Measurements from ENCODE around the gene SLC6A5. TPM values are rescaled to one million over a fixed set of nuclear protein-coding genes. Genes with fewer than 3 reads are reported as not detected.

SLC6A5 gene
- total RNA-seq, 1 donor from 2014 or later: not detected

DNA sequence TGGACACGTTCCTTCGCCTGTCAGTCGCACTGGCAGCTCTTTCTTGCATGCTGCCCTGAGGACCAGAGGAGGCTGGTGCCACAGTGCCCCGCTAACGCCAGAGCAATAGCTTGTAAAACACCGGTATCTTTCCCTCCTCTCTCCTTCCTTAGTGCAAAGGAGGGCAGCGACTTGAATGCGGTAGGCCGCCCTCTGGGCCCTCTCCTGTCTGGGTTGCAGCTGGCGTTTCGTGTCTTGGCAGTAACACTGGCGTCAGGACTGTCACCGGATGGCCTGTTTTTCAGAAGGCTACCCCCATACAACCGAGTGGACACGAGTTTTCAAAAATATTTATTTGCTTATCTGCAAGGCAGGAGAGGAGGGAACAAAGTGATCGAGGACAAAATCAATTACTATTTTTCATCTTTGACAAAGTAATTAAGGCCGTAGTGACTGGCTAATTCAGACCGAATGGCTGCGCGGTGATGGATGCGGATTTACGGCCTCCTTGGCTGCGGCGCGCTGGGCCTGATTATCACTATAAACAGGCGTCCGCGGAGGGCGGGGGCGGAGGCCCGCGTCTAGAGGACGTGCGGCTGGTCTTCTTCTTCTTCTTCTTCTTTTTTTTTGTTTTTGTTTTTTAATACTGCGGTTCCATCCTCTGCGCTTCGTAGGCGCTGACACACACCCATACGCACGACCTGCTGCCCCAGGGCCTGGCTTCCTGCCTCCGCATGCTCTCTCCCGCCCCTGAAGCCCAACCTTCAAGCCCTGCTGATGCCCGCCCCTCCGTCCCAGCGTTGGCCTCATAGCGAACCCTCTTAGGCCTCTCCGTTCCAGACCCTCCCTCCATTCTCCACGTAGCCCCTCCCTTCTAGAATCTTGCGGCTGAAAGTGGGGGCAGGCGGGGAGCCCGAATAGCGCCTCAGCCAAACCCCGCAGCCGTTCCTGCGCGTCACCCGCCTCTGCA lies 2.9 kb upstream of the SLC6A5 start:
- no peak for DNase-seq (ENCODE audit: low read depth in 2 of 2)

DNA sequence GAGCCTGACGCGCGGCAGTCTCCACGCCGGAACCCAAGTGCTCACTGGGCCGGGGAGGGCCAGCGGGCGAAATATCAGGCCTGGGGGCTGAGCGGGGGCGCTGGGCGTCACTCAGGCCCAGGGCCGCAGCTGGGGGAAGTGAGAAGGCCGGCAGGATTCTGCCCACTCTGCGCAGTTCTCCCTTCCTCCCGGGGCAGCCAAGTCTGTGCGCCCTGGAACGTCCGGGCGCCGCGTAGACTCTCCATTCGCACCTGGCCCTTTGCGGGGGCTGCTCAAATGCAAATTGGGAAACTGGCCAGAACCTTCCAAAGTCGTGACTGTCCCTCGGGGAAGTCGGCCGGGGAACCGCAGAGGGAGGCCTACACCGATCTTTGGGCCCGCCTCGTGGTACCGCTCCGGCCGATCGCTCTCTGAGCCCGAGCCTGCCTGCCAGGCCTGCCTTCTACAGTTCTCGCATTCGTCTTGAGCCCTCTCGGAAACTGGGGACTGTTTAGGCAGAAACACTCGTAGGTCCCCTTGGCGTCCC lies 2.2 kb upstream of the SLC6A5 start:
- no peak for DNase-seq (ENCODE audit: low read depth in 2 of 2)

DNA sequence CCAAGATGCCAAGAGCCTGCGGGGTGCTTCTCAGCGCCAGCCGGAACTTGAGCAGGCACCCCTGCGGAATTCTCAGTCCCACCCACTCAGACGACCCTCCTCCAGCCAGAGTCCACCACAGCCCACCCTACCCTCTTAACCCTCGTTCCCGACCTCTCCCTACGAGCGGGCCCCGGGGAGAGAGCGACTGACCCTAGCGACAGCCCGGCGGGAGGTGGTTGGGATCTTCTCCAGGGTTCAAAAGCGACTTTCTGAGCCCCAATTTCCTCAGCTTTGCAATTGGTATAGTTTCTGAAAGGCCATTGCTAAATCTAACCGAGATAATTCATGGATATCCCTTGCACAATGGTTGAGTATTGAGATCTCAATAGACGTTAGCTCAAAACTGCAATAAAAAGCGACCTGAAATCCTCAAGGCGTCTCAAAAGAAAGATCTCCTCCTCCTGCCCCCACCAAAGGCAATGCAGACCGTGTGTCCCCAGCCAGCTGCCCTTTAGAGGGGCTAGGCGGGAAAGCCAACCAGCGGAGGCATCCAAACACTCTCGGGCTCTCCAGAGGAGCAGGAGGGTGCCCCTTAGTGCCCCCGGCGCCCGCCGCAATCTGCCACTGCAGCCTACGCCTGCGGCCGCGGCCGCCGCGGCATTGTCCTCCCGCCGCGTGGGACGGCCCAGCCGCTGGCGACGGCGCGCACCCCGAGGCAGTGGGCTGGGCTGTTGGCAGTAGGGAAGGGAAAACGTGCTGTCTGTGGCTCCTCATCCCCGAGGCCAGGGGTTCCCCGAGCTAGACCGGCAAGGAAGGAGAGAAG lies 1.5 kb upstream of the SLC6A5 start:
- DNase-seq (ENCODE audit: low read depth in 2 of 2): no peak

DNA sequence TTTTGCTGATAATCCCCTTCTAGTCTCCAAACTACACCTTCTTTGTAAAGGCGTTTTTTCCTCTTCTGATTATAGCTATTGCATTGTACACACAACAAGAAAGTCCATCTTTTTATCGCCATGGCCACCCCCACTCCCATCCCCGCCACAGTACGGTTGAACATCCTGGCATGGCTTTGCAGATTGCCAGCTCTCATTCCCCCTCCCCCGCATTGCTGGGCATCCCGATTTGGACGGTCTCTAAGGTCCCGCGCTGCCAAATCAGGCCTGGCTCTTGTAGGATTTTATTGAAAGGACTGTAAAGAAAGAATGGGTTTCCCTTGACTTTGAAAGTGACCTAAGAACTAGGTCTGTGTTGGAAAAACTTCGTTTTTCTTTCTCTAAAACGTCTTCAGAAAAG lies 916 bp upstream of the SLC6A5 start:
- DNase-seq (ENCODE audit: low read depth in 2 of 2): no peak

DNA sequence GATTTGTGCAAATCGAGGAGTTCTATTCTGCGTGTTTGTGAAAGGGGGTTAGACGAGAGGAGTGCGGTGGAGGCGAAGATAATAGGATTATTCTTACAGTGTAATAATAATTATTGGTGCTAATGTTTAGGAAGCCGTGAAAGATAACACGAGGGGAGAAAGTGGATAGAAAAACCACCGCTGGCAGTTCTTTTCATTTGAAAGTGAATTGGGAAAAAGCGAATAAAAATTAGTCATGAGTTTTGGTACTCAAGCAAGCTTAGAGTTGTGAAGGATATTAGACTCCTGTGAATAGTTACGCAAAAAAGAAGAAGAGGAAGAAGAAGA lies 575 bp downstream of the SLC6A5 start:
- no peak for DNase-seq (ENCODE audit: low read depth in 2 of 2)

DNA sequence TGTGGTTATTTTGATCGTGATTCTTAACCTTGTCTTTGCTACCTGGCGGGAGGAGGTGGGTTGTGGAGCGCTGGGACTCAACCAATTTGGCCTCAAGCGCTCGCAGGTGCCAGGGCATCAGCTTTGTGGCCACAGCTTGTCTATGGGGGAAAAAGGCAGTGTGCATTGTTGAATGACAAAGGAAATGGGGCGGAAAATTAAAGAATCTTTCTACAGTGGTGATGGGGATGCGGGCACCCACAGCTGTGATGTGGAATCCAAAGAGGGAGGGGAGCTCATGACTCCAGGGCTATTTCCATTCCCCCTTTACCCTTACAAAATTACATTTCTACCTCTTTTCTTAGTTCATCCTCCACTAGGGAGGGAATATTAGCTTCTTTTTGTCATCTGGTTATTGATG lies 1.1 kb downstream of the SLC6A5 start:
- no peak for DNase-seq (ENCODE audit: low read depth in 2 of 2)

DNA sequence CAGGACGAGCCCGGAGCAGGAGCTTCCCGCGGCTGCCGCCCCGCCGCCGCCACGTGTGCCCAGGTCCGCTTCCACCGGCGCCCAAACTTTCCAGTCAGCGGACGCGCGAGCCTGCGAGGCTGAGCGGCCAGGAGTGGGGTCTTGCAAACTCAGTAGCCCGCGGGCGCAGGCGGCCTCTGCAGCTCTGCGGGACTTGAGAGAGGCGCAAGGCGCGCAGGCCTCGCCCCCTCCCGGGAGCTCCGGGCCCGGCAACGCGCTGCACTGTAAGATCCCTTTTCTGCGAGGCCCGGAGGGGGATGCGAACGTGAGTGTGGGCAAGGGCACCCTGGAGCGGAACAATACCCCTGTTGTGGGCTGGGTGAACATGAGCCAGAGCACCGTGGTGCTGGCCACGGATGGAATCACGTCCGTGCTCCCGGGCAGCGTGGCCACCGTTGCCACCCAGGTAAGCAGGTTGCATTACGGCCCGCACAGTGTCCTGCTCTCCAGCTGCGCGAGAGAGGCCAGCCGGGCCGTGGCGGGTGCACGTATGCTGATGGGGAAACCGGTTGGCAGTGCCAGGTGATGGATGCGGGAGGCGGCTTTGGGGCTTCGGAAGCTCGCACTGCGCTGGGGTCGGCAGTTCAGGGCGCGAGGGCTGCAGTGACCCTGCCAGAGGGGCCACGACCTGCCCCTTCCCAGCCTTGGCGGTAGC lies 2.0 kb downstream of the SLC6A5 start:
- DNase-seq (ENCODE audit: low read depth in 2 of 2): no peak

DNA sequence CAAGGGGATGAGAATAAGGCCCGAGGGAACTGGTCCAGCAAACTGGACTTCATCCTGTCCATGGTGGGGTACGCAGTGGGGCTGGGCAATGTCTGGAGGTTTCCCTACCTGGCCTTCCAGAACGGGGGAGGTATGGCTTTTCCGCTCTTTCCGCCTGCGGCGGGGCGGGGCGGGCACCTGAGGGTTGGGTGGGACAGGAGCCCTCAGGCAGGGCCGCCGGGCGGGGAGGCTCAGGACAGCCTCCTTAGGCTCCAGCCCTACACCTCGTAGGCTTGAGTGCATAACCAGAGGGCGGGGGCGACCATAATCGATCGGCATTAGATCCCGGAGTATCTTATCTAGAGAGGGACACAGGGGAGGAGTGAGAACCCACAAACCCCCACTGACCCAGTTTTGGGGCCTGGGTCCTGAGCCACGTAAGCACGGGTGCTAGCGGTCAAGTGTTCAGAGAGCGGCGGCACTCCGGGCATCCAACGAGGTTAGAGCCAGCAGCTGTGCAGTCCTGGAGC lies 4.9 kb downstream of the SLC6A5 start:
- DNase-seq (ENCODE audit: low read depth in 2 of 2): no peak

DNA sequence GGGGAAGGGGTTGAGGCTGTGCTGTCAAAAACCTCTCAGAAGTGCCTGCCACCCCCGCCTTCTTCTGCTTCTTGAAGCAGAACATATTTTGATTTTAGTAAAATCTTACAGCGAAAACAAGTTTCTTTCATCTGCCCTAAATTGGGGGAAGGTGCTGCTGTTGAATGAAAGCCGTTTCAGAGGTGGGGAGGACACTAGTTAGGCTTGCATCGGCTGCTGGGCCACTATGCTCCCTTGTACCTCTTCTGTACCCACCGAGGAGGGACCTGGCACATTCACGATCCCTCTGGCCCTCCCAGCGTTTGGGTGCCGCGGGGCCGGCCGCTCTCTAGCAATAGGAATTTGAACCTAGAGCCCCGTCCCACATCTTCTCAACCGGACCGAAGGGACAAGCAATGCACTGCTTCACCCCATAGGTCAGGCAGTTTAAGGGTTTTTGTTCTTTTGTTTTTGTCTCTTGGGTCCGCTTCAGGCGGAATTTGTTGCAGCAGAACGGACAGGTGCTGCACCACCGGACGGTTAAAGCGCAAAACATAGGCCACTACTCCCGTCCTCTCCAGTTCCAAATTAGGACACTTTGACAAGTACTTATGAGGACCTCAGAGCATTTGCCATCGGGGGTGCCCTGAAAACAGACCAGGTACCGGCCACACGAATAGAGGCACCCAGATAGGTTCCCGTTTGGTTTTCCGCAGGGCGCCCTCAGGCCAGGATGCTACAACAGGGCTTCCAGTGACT lies 5.6 kb downstream of the SLC6A5 start:
- DNase-seq (ENCODE audit: low read depth in 2 of 2): no peak

DNA sequence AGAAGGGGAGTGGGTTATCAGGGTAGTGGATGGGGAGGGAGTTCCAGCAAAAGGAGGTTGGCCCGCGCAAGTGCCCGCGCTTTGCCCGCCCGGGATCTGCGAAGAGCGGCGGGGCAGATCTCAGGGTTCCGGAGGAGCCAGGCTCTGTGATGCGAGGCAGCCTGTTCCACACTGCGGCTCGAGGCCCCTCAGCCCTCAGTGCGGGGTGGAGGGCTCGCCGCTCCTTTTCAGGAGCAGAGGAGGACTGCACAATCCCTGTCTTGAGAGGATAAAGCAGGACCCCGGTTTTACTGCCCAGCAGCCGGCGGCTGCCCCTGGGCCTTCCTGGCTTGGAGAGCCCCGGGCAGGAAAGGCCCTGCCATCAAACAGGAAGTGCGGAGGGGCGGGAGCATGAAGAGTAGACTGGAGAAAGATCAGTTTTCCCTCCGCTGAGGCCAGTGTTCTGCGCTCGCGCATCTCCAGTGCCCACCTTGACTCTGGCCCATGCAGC lies 6.2 kb downstream of the SLC6A5 start:
- no peak for DNase-seq (ENCODE audit: low read depth in 2 of 2)

DNA sequence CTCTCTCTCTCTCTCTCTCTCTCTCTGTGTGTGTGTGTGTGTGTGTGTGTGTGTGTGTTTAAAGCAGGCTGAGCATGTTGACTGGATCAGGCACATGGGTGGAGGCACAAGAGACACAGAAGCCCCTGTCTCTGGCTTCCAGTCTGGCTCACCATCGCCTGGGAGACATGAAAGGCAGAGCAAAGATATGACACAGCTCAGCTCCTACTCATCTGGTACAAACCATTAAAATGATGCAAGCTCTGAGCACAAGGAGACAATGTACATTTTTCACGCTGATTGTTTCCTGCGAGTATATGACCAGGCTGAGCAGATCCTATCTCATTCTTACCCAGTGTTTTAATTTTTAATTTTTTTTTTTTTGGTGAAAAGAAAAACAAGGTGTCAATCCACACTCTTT lies 9.5 kb downstream of the SLC6A5 start:
- DNase-seq (ENCODE audit: low read depth in 2 of 2): no peak

DNA sequence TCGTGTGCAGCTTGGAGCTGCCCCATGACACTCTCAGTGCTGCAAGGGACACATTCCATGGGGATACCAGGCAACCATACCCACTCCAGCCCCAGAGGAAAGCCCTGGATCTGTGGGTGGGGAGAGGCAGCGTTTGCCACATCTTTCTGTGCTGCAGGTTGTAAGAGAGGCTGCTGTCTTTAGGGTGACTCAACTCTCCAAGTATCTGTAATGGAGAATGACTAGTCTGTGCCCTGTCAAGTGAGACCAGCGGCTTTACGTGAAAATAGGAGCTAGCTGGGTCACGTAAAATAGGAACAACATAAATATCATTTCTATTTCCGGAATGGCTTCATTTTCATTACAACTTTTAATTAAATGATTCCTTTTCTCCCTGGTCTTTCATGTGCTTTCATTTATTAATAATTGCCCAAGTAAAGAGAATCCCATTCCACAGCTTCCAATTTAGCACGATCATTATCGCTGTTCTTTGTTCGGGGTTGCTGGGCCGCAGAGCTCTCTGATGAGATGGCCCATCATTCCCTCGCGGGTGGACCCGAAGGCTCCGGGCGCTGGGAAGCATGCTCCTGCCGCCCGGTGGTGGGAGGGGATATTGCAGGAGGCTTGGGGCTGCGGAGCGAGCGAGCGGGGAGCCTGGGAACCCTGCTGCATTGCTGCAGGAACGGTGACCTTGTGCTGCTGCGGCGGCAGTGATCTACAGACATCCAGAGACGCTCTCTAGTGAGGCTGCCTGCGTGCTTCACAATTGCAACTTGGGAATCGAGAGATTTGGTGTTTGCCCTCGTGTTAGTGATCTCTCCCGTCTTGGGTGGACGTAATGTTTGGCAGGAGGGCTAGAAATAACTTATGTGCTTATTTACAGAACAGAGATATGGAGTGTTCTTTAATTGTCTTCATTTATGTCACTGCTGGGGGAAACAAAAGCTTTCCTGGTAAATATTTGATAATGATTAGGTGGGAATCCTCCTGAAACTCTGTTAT lies 10.6 kb downstream of the SLC6A5 start:
- peak; percentile 15 to 56 for DNase-seq (ENCODE audit: low read depth in 2 of 2)

DNA sequence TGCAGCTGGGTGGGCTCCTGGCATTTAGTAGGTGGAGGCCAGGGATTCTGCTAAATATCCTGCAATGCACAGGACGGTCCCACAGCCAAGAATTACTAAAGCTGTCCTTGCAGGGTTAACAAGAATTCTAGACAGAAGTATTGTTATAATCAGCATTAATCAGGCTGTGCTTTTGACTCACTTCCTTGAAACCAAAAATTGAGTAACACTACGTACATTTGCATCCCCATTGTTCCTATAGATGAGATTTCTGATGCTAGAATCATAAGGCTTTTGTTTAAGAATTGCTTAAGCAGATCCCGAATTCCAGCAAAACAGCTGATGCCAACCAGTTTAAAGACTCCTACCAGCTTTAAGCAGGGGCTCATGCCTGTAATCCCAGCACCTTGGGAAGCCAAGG lies 11.4 kb downstream of the SLC6A5 start:
- no peak for DNase-seq (ENCODE audit: low read depth in 2 of 2)

DNA sequence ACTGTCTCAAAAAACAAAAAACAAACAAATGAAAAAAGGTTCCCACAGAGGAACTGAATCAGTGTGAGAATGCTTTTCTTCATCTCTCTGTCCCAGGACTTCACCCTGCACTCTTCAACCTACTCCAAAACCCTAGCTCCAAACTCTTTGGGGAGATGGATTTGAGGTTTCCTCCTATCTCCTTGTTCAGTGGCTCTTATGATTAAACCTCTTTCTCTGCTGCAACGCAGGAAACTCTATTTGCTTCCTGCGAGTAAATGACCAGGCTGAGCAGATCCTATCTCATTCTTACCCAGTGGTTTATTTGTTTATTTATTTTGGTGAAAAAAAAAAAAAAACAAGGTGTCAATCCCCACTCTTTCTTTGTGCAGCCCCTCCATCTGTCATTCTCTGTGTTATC lies 12.0 kb downstream of the SLC6A5 start:
- no peak for DNase-seq (ENCODE audit: low read depth in 2 of 2)

DNA sequence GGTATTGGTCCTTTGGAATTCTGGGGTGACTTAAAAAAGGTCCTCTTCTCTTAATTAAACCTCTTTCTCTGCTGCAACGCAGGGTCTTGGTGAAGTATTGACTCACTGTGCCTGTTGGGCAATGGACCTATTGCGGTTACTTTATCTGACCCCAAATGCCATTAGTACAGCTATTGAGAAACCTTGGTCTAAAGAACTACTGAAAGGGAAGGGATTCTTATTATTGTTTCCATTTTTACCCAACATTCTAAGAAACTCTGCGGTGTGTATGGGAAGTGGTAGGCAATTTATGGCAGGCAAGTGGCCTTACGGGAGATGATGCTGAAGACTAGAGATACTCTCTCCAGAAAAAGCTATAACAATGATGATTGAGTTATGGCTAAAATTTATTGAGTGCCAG lies 12.5 kb downstream of the SLC6A5 start:
- DNase-seq (ENCODE audit: low read depth in 2 of 2): no peak

DNA sequence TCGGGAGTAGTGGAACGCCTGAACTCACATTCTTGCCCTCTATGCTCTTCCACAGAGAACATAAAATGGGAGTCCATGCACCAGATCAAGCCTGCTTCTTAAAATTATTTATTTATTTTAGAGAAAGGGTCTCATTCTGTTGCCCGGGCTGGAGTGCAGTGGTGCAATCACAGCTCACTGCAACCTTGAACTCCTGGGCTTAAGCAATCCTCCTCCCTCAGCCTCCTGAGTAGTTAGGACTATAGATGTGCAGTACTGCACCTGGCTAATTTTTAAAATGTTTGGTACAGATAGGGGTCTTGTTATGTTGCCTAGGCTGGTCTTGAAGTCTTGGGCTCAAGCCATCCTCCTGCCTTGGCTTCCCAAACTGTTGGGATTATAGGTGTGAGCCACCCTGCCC lies 13.0 kb downstream of the SLC6A5 start:
- no peak for DNase-seq (ENCODE audit: low read depth in 2 of 2)

DNA sequence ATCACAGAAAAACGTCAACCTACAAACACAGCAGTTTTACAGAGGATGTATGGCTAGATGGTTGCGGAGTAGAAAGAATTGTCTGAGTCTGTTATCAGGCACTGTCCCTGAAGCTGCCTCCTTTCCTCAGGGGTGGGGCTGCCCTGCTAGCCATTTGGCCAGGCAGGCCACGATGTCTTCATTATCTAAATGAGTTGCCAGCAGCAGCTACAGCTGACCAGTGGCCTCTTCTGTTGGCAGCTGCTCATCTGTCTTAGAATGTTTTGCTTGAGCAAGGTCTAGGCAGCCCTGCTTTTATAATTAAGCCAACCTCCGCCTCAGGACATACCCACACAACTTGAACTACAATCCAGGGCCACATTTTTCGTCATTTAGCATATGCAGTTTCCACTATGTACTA lies 17.5 kb downstream of the SLC6A5 start:
- no peak for DNase-seq (ENCODE audit: low read depth in 2 of 2)

DNA sequence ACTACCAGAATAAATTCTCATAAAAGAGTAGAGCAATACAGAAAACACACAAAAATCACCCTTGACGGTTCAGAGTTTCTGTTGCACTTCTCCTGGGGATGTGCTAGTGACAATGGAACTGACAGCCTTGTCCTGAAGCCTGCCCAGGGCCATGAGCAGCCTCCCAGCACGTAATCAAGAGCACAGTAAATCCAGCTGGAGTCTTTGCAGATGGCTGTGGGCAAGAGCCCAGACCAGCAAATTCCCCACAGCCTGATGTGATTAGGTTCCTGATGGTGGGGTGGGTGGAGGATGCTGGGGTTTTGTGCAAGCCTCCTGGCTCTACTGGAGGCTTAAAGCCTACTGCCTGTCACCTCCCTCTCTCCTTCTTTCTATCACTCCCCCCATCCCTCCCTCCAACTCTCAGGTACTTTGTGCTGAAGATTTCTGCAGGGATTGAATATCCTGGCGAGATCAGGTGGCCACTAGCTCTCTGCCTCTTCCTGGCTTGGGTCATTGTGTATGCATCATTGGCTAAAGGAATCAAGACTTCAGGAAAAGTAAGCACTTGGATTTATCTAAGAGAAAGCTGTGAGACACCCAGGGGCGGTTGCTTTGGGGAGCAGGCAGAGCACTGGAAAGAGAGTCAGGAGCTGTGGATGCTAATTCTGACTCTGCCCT lies 18.1 kb downstream of the SLC6A5 start:
- no peak for DNase-seq (ENCODE audit: low read depth in 2 of 2)

DNA sequence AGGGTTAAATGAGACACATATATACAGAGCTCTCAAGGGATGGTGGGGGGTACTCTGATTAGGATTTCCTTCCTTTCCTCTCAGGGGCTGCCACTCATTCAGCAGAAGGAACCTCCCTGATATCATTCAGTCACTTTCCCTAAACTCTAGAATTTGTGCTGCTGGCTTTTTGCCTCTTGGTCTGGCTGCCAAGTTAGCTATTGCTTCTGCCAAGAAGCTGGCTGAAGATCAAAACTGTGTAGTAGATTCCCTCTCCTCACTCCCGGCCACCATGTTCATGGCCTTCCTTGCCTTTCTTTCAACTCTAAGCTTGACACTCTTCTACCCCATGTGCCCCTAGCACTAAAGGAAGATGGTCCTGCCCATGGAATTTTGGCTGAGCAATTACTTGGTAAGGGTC lies 18.7 kb downstream of the SLC6A5 start:
- no peak for DNase-seq (ENCODE audit: low read depth in 2 of 2)

Data from dermis microvascular lymphatic vessel endothelial cell (primary cell).